Gastroesophageal sphincter (tissue), 3 donors: ENCODE data around the gene LRIG1.

ENCODE experiments used
- EP300 ChIP-seq: sonication (generic); formaldehyde crosslinking; IDR thresholded peaks from one replicate; pipeline ENCODE4 v1.6.1; 2017; ENCODE audit warnings: antibody characterized with exemption, mild to moderate bottlenecking
- TF ChIP-seq, protein P1 (sequence below), 4 experiments: fragments of 200-600 bp in 2 of 4; fragments of 450-650 bp in 2 of 4; sonication (generic) in 1 of 4; IDR thresholded peaks; one replicate each; pipeline ENCODE4 v1.5.1; 2017 to 2019; ENCODE audit warnings: antibody characterized with exemption in 4 of 4, mild to moderate bottlenecking in 2 of 4, moderate library complexity in 2 of 4

DNA sequence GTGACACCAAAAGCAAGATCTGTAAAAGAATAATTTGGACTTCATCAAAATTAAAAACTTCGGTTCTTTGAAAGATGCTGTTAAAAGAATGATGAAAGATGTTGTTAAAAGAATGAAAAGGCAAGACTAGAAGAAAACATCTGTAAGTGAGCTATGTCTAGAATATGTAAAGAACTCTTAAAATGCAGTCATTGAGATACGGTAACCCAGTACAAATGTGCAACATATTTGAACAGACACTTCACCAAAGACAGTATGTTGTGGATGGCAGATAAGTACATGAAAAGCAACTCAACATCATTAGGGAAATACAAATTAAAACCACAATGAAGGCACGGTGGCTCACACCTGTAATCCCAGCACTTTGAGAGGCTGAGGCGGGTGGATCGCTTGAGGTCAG lies 139.5 kb downstream of the LRIG1 start:
- TF ChIP-seq, protein P1, sequence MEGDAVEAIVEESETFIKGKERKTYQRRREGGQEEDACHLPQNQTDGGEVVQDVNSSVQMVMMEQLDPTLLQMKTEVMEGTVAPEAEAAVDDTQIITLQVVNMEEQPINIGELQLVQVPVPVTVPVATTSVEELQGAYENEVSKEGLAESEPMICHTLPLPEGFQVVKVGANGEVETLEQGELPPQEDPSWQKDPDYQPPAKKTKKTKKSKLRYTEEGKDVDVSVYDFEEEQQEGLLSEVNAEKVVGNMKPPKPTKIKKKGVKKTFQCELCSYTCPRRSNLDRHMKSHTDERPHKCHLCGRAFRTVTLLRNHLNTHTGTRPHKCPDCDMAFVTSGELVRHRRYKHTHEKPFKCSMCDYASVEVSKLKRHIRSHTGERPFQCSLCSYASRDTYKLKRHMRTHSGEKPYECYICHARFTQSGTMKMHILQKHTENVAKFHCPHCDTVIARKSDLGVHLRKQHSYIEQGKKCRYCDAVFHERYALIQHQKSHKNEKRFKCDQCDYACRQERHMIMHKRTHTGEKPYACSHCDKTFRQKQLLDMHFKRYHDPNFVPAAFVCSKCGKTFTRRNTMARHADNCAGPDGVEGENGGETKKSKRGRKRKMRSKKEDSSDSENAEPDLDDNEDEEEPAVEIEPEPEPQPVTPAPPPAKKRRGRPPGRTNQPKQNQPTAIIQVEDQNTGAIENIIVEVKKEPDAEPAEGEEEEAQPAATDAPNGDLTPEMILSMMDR (IDR thresholded peaks at IDR 0.05), result no peak
- TF ChIP-seq EP300, result no peak
